K562 (cell line): ENCODE measurements around the gene PTPRR. TPM values are rescaled to one million over a fixed set of nuclear protein-coding genes. Genes with fewer than 3 reads are reported as not detected.

Experiments
- BACH1 ChIP-seq: fragments of 200-800 bp; sonication (Bioruptor generic); IDR thresholded peaks from 2 replicates; pipeline ENCODE4 v1.6.1; 2016; ENCODE audit warnings: missing genetic modification characterization, missing compliant biosample characterization
- BMI1 ChIP-seq: fragments of 150-350 bp; IDR thresholded peaks from 2 replicates; pipeline ENCODE4 v1.6.1; 2014; ENCODE audit warnings: low read length
- E4F1 ChIP-seq: fragments of 250-450 bp; sonication (Bioruptor Pico); IDR thresholded peaks from 2 replicates; pipeline ENCODE4 v1.5.0; 2021; ENCODE audit warnings: mild to moderate bottlenecking, borderline replicate concordance
- FOXM1 ChIP-seq, 2 experiments: fragments of 450-650 bp in 1 of 2; sonication (generic) in 1 of 2; formaldehyde crosslinking in 1 of 2; IDR thresholded peaks; 2 replicates each; pipeline versions ENCODE4 v1.6.1 to v1.9.0; 2017 to 2022; ENCODE audit warnings: low read depth in 2 of 2, mild to moderate bottlenecking in 2 of 2, missing genetic modification reagents in 1 of 2, moderate library complexity in 1 of 2
- HDAC8 ChIP-seq: fragments of 450-650 bp; IDR thresholded peaks from 2 replicates; pipeline ENCODE4 v1.6.1; 2016; ENCODE audit warnings: mild to moderate bottlenecking, missing genetic modification characterization, moderate library complexity, missing compliant biosample characterization
- HMGXB4 ChIP-seq: sonication (generic); formaldehyde crosslinking; IDR thresholded peaks from 2 replicates; pipeline ENCODE4 v1.8.1; 2023; ENCODE audit warnings: mild to moderate bottlenecking, missing genetic modification reagents
- IRF2 ChIP-seq: sonication (generic); formaldehyde crosslinking; IDR thresholded peaks from 2 replicates; pipeline ENCODE4 v1.8.1; 2022; ENCODE audit warnings: mild to moderate bottlenecking, missing genetic modification reagents
- NFE2L1 ChIP-seq: fragments of 450-650 bp; IDR thresholded peaks from 2 replicates; pipeline ENCODE4 v1.6.1; 2016; ENCODE audit warnings: missing genetic modification characterization, low read depth, mild to moderate bottlenecking, missing compliant biosample characterization, moderate library complexity, borderline replicate concordance
- PHB ChIP-seq: fragments of 250-450 bp; sonication (Bioruptor Pico); IDR thresholded peaks from 2 replicates; pipeline ENCODE4 v1.5.0; 2021
- REST ChIP-seq, 2 experiments: fragments of 450-650 bp; formaldehyde crosslinking in 1 of 2; IDR thresholded peaks; 2 replicates each; pipeline versions ENCODE4 v1.4.0 to v1.6.1; 2014 to 2020; ENCODE audit warnings: mild to moderate bottlenecking in 2 of 2, borderline replicate concordance in 1 of 2, low read depth in 1 of 2
- SNRNP70 ChIP-seq: fragments of 200-400 bp; formaldehyde crosslinking; optimal IDR thresholded peaks from 2 replicates; pipeline ENCODE3; 2017; ENCODE audit warnings: low read depth, low read length
- VEZF1 ChIP-seq: fragments of 200-800 bp; sonication (Bioruptor generic); IDR thresholded peaks from 2 replicates; pipeline ENCODE4 v1.6.1; 2017; ENCODE audit warnings: missing genetic modification characterization, missing compliant biosample characterization
- ZBTB17 ChIP-seq: fragments of 450-650 bp; formaldehyde crosslinking; IDR thresholded peaks from 2 replicates; pipeline ENCODE4 v1.4.0; 2020; ENCODE audit warnings: mild to moderate bottlenecking
- ZNF184 ChIP-seq: sonication (generic); formaldehyde crosslinking; IDR thresholded peaks from 2 replicates; pipeline ENCODE4 v1.5.0; 2020; ENCODE audit warnings: missing genetic modification reagents
- ZNF316 ChIP-seq: fragments of 450-650 bp; IDR thresholded peaks from 2 replicates; pipeline ENCODE4 v1.6.1; 2016
- polyA plus RNA-seq, 8 experiments: library from polyadenylated mRNA; depleted of rRNA in 4 of 8; stranded (reverse) in 5 of 8; unstranded in 3 of 8; fragments of >200 nt; fragmentation: Nextera tagmentation in 2 of 8; fragmentation: Illumina TruSeq in 1 of 8; extraction: Ambion mirVana in 2 of 8; extraction: Trizol in 1 of 8; gene quantifications; 2 replicates each; pipeline versions ENCODE4 v1.2.1 to v1.2.3, GENCODE V29; 2011 to 2014; ENCODE audit warnings: inconsistent platforms in 1 of 8, missing spikeins in 1 of 8
- total RNA-seq, 7 experiments: library from RNA; depleted of rRNA in 6 of 7; stranded (reverse); fragments of >200 nt in 6 of 7; fragmentation: Illumina TruSeq in 2 of 7; extraction: Trizol in 2 of 7; gene quantifications; 2 replicates each; pipeline versions ENCODE4 v1.2.1 to v1.2.3, GENCODE V29; 2011 to 2021; ENCODE audit warnings: low replicate concordance in 1 of 7

PTPRR gene
- total and polyA plus RNA-seq, 9 of the 15 experiments (the other 6 are each of a cell fraction or from before 2014, with no cell fraction given) = 6.6 to 41.7 (median 12.3) TPM

- TF ChIP-seq REST (IDR thresholded peaks at IDR 0.05; ENCODE audit: borderline replicate concordance) (peak; percentile 89), REST (CRISPR knock-in tag; IDR thresholded peaks at IDR 0.05; ENCODE audit: low read depth) (no peak), VEZF1 (CRISPR knock-in tag) (no peak), IRF2 (CRISPR knock-in tag) (no peak), HMGXB4 (no peak), FOXM1 (IDR thresholded peaks at IDR 0.05; ENCODE audit: low read depth) (no peak), FOXM1 (CRISPR knock-in tag; IDR thresholded peaks at IDR 0.05; ENCODE audit: low read depth) (no peak), BMI1 (no peak), E4F1 (no peak), HDAC8 (no peak), ZBTB17 (CRISPR knock-in tag) (0 out of 2 replicates have a peak, but pooled peaks have one; percentile 23), BACH1 (tag) (0 out of 2 replicates have a peak, but pooled peaks have one; percentile 47), SNRNP70 (no peak), NFE2L1 (no peak), ZNF184 (CRISPR knock-in tag) (no peak), ZNF316 (no peak), PHB (CRISPR knock-in tag) (no peak)
Measured at GRCh38 chr12:70590051-70590450, 330.5 kb downstream of the PTPRR start (continued).
